SK-N-MC (cell line): Measurements from ENCODE around the gene ZFAND3.

Experiments
- EZH2 ChIP-seq: fragments of 200-600 bp; sonication (generic); IDR thresholded peaks from one replicate; pipeline ENCODE4 v1.6.1; 2017; ENCODE audit warnings: antibody characterized with exemption
- FOXP2 ChIP-seq: optimal IDR thresholded peaks from 2 replicates; pipeline ENCODE3; 2011; ENCODE audit warnings: mild to moderate bottlenecking, moderate library complexity; ENCODE audit not compliant: insufficient read depth; ENCODE audit errors: extremely low read length, control extremely low read depth
- POLR2AphosphoS5 ChIP-seq: IDR thresholded peaks from 2 replicates; pipeline ENCODE4 v1.6.1; 2012; ENCODE audit warnings: mild to moderate bottlenecking, low read depth, low read length, borderline replicate concordance

DNA sequence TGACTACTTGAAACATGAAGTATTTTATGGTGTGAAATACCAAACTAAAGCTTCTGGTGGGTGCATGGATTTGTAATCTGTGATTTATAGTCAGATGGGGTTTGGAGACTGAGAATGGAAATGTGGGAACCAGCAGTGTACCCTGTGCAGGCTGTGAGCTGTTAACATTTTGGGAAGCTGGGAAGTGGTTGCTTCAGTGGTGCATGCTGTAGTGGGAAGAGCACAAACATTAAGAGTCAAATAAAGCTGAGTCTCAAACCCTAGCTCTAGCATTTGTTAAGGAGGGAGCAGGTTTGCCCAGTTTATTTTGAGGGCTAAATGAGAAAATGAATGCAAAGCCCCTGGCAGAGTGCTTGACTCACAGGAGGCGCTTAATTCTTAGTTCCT, 235.7 kb downstream of the ZFAND3 start:
- TF ChIP-seq POLR2AphosphoS5 (no peak), EZH2 (no peak), FOXP2 (no peak)
